HEK293T (cell line): Measurements from ENCODE around the gene S100Z.

Experiments
- ARNT ChIP-seq: fragments of 450-650 bp; IDR thresholded peaks from 2 replicates; pipeline ENCODE4 v1.6.1; 2017; ENCODE audit warnings: mild to moderate bottlenecking
- FOXA1 ChIP-seq: fragments of 450-650 bp; IDR thresholded peaks from 2 replicates; pipeline ENCODE4 v1.6.1; 2016; ENCODE audit warnings: mild to moderate bottlenecking
- FOXK2 ChIP-seq: fragments of 450-650 bp; IDR thresholded peaks from 2 replicates; pipeline ENCODE4 v1.6.1; 2016; ENCODE audit warnings: mild to moderate bottlenecking
- FOXM1 ChIP-seq: fragments of 450-650 bp; IDR thresholded peaks from 2 replicates; pipeline ENCODE4 v1.6.1; 2017; ENCODE audit warnings: mild to moderate bottlenecking, borderline replicate concordance
- HDGF ChIP-seq: fragments of 450-650 bp; IDR thresholded peaks from 2 replicates; pipeline ENCODE4 v1.6.1; 2017; ENCODE audit warnings: antibody characterized with exemption, borderline replicate concordance
- PKNOX1 ChIP-seq: fragments of 450-650 bp; IDR thresholded peaks from 2 replicates; pipeline ENCODE4 v1.6.1; 2016
- SP1 ChIP-seq: fragments of 450-650 bp; IDR thresholded peaks from 2 replicates; pipeline ENCODE4 v1.6.1; 2017
- SUZ12 ChIP-seq: fragments of 450-650 bp; IDR thresholded peaks from 2 replicates; pipeline ENCODE4 v1.6.1; 2016; ENCODE audit warnings: mild to moderate bottlenecking
- TARDBP ChIP-seq: fragments of 450-650 bp; IDR thresholded peaks from 2 replicates; pipeline ENCODE4 v1.6.1; 2016
- ZNF384 ChIP-seq: fragments of 450-650 bp; IDR thresholded peaks from 2 replicates; pipeline ENCODE4 v1.6.1; 2016

- TF ChIP-seq FOXM1, result no peak
- TF ChIP-seq FOXK2, result no peak
- no peak for TF ChIP-seq FOXA1
- no peak for TF ChIP-seq HDGF
- no peak for TF ChIP-seq TARDBP
- no peak for TF ChIP-seq SP1
- TF ChIP-seq ARNT, result no peak
- no peak for TF ChIP-seq PKNOX1
- no peak for TF ChIP-seq SUZ12
- TF ChIP-seq ZNF384, result no peak
Measured at GRCh38 chr5:76808141-76808691, 41.6 kb upstream of the S100Z start.
